Stomach (tissue), 4 donors: ENCODE measurements around the gene PDIK1L.

Source experiments
- EP300 ChIP-seq: sonication (generic); formaldehyde crosslinking; IDR thresholded peaks from one replicate; pipeline ENCODE4 v1.6.1; 2017; ENCODE audit warnings: antibody characterized with exemption
- POLR2A ChIP-seq, 4 donors: fragments of 450-650 bp; IDR thresholded peaks; one replicate each; pipeline ENCODE4 v1.6.1; 2016; ENCODE audit warnings: antibody characterized with exemption in 4 of 4, control low read depth in 2 of 4, mild to moderate bottlenecking in 1 of 4, moderate library complexity in 1 of 4
- POLR2AphosphoS5 ChIP-seq, 3 donors: sonication (generic); formaldehyde crosslinking; IDR thresholded peaks; one replicate each; pipeline ENCODE4 v1.6.1; 2016; ENCODE audit warnings: antibody characterized with exemption in 3 of 3
- TF ChIP-seq, protein P1 (sequence below), 7 experiments: fragments of 450-650 bp in 4 of 7; fragments of 200-600 bp in 3 of 7; sonication (generic) in 3 of 7; IDR thresholded peaks; one replicate each; pipeline ENCODE4 v1.5.1; 2016 to 2019; ENCODE audit warnings: antibody characterized with exemption in 7 of 7, control low read depth in 2 of 7, mild to moderate bottlenecking in 1 of 7

DNA sequence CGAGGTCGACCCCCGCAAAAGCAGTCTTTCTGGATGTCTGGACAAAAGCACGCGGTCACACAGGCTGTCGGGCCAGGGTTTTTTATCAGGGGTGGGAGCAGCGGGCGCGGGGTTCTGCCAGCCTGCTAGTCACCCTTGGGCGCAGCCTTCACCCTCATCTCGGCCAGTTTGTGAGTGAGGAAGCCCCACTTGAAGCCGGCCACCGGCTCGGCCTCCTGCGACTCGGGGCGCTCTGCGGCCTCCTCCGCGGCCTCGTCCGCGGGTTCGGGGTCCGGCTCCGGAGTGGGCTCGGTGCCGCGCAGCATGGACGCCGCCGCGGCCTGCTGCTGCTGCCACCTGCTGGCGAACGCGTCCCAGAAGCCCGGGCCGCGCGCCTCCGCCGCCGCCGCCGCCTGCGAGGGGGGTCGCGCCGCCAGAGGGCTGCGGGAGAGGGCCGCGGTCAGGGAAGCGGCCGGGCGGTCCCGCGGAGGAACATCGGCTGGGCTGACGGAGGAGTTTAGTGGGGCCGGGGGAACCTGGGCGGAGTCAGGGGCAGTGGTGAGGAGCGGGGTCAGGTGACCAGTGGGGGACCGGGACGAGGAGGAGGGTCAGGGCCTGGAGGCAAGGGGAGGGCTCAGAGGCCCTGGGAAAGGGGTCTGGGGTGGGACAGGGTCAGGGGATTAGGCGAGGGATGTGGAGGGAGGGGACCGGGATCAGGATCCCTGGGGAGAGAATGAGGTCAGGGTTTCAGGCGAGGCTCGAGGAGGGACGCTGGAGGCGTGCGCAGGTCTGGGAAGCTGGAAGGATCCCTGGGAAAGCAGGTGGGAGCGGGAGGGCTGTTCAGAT is 52.6 kb downstream of the PDIK1L start:
- TF ChIP-seq EP300 = no peak
- TF ChIP-seq, protein P1, sequence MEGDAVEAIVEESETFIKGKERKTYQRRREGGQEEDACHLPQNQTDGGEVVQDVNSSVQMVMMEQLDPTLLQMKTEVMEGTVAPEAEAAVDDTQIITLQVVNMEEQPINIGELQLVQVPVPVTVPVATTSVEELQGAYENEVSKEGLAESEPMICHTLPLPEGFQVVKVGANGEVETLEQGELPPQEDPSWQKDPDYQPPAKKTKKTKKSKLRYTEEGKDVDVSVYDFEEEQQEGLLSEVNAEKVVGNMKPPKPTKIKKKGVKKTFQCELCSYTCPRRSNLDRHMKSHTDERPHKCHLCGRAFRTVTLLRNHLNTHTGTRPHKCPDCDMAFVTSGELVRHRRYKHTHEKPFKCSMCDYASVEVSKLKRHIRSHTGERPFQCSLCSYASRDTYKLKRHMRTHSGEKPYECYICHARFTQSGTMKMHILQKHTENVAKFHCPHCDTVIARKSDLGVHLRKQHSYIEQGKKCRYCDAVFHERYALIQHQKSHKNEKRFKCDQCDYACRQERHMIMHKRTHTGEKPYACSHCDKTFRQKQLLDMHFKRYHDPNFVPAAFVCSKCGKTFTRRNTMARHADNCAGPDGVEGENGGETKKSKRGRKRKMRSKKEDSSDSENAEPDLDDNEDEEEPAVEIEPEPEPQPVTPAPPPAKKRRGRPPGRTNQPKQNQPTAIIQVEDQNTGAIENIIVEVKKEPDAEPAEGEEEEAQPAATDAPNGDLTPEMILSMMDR (IDR thresholded peaks at IDR 0.05) = peak in 3 of 7 experiments; percentile 60 to 81 (median 65)
- no peak for TF ChIP-seq POLR2A (IDR thresholded peaks at IDR 0.05)
- no peak for TF ChIP-seq POLR2AphosphoS5 (IDR thresholded peaks at IDR 0.05)
